B cell (primary cell): ENCODE results near the gene MME. TPM values are rescaled to one million over a fixed set of nuclear protein-coding genes. Genes with fewer than 3 reads are reported as not detected.

Experiments used
- ATAC-seq: fragments of 200-7000 bp; cut with Tn5 transposase; one replicate; pipeline ENCODE4 v1.10.0; 2021; ENCODE audit warnings: low read depth, mild to moderate bottlenecking, moderate number of reproducible peaks, moderate library complexity
- CTCF ChIA-PET: fragments of 350-600 bp; sonication (Branson Sonifier 250); formaldehyde crosslinking; loops from one replicate; lab custom pipeline; 2021; ENCODE audit warnings: antibody characterized with exemption, inconsistent platforms; lab: Charles Lee
- POLR2A ChIA-PET: fragments of 350-600 bp; sonication (Branson Sonifier 250); formaldehyde crosslinking; loops from one replicate; lab custom pipeline; 2021; ENCODE audit warnings: antibody characterized with exemption; lab: Charles Lee
- DNase-seq: peaks from one replicate; pipeline ENCODE4 v3.0.0; 2013
- H2AFZ ChIP-seq: 2 replicates; pipeline ENCODE4 v1.6.1; 2012; ENCODE audit warnings: mild to moderate bottlenecking, low read depth, low read length; ENCODE audit not compliant: insufficient read depth, poor library complexity, severe bottlenecking
- H3K27ac ChIP-seq, 2 donors: 1 replicate in 1 of 2; 2 replicates in 1 of 2; pipeline ENCODE4 v1.5.1; 2012 to 2013; ENCODE audit warnings: low read length in 2 of 2, mild to moderate bottlenecking in 2 of 2, moderate library complexity in 1 of 2
- H3K27me3 ChIP-seq, 4 experiments: fragments of 200-600 bp in 1 of 4; sonication (generic) in 1 of 4; replicated peaks in 1 of 4; 1 replicate in 2 of 4; 2 replicates in 2 of 4; pipeline versions ENCODE4 v1.6.1 to v1.7.0; 2013 to 2016; ENCODE audit warnings: low read length in 3 of 4, mild to moderate bottlenecking in 2 of 4, mixed read lengths in 1 of 4, moderate library complexity in 1 of 4; ENCODE audit not compliant: insufficient read depth in 4 of 4, control insufficient read depth in 3 of 4; ENCODE audit errors: control extremely low read depth in 1 of 4
- H3K36me3 ChIP-seq, 2 experiments: replicated peaks in 1 of 2; 1 replicate in 1 of 2; 2 replicates in 1 of 2; pipeline versions ENCODE4 v1.6.1 to v1.7.1; 2013; ENCODE audit warnings: low read length in 1 of 2; ENCODE audit not compliant: insufficient read depth in 2 of 2, control insufficient read depth in 1 of 2; ENCODE audit errors: control extremely low read depth in 1 of 2, extremely low read depth in 1 of 2
- H3K4me1 ChIP-seq, 2 donors: fragments of 200-600 bp in 1 of 2; sonication (generic) in 1 of 2; 1 replicate in 1 of 2; 2 replicates in 1 of 2; pipeline versions ENCODE4 v1.5.1 to v1.6.1; 2013 to 2017; ENCODE audit warnings: low read length in 2 of 2; ENCODE audit not compliant: control insufficient read depth in 2 of 2, insufficient read depth in 2 of 2
- H3K4me2 ChIP-seq: replicated peaks from 2 replicates; pipeline ENCODE3; 2012; ENCODE audit warnings: mild to moderate bottlenecking, low read depth, low read length; ENCODE audit not compliant: poor library complexity, severe bottlenecking
- H3K4me3 ChIP-seq, 5 experiments: fragments of 200-600 bp in 1 of 5; sonication (generic) in 1 of 5; 1 replicate in 3 of 5; 2 replicates in 2 of 5; pipeline versions ENCODE4 v1.5.1 to v1.7.0; 2011 to 2016; ENCODE audit warnings: low read length in 4 of 5, mild to moderate bottlenecking in 4 of 5, low read depth in 2 of 5, control low read depth in 1 of 5, moderate library complexity in 1 of 5; ENCODE audit not compliant: insufficient read depth in 1 of 5; ENCODE audit errors: control extremely low read depth in 1 of 5, extremely low read depth in 1 of 5
- H3K79me2 ChIP-seq: fragments of 200-600 bp; sonication (generic); one replicate; pipeline ENCODE4 v1.6.0; 2016; ENCODE audit warnings: low read length; ENCODE audit not compliant: control insufficient read depth, insufficient read depth
- H3K9ac ChIP-seq: fragments of 200-600 bp; sonication (generic); 2 replicates; pipeline ENCODE4 v1.6.1; 2017; ENCODE audit warnings: mild to moderate bottlenecking, low read length, moderate library complexity
- H3K9me3 ChIP-seq, 3 donors: one replicate each; pipeline versions ENCODE4 v1.6.1 to v1.7.1; 2013; ENCODE audit warnings: low read length in 2 of 3; ENCODE audit not compliant: control insufficient read depth in 2 of 3, insufficient read depth in 1 of 3; ENCODE audit errors: control extremely low read depth in 1 of 3
- H4K20me1 ChIP-seq: 2 replicates; pipeline ENCODE4 v1.6.0; 2012; ENCODE audit warnings: mild to moderate bottlenecking, low read length; ENCODE audit not compliant: insufficient read depth, control insufficient read depth, poor library complexity, severe bottlenecking
- H3K27ac Mint-ChIP-seq: one replicate; pipeline ENCODE4 v1.8.0; 2021; ENCODE audit warnings: mixed read lengths
- H3K27me3 Mint-ChIP-seq: one replicate; pipeline ENCODE4 v1.8.0; 2021; ENCODE audit warnings: mixed read lengths
- H3K4me1 Mint-ChIP-seq: one replicate; pipeline ENCODE4 v1.8.0; 2021; ENCODE audit warnings: mixed read lengths
- H3K4me3 Mint-ChIP-seq: one replicate; pipeline ENCODE4 v1.8.0; 2021; ENCODE audit warnings: mixed read lengths
- H3K9me3 Mint-ChIP-seq: one replicate; pipeline ENCODE4 v1.8.0; 2022; ENCODE audit warnings: mixed read lengths; ENCODE audit not compliant: insufficient read depth
- EZH2 ChIP-seq: IDR thresholded peaks from 2 replicates; pipeline ENCODE4 v1.6.1; 2012; ENCODE audit warnings: borderline replicate concordance, low read depth, mild to moderate bottlenecking, moderate library complexity, low read length; ENCODE audit not compliant: insufficient read depth, poor library complexity, severe bottlenecking
- WGBS: methylation state at CpG from one replicate; pipeline ENCODE4 v1.1.5; 2013; ENCODE audit warnings: missing lambda C conversion rate; ENCODE audit not compliant: insufficient coverage; 5-methylcytosine and 5-hydroxymethylcytosine counted together
- intact Hi-C: fragments of 100-400 bp; cut with micrococcal nuclease; formaldehyde crosslinking; loops from one replicate; pipeline ENCODE4 v1.10.0; 2022
- polyA plus RNA-seq: library from polyadenylated mRNA; depleted of rRNA; stranded (reverse); fragments of >200 nt; gene quantifications from 2 replicates; pipeline ENCODE4 v1.2.3, GENCODE V29; 2012
- total RNA-seq, 2 donors: library from RNA; stranded (reverse); fragments of 120-200 nt in 1 of 2; gene quantifications; 1 replicate in 1 of 2; 2 replicates in 1 of 2; pipeline versions ENCODE4 v1.2.3 to v1.2.4, GENCODE V29; 2013 to 2022
- TF ChIP-seq, protein P1 (sequence below): fragments of 200-600 bp; IDR thresholded peaks from one replicate; pipeline ENCODE4 v1.8.0; 2022; ENCODE audit warnings: antibody characterized with exemption, mild to moderate bottlenecking

The MME gene
- total and polyA plus RNA-seq, 2 donors (not counting 1 experiment from before 2014, with no cell fraction given): 0.88 to 11.2 TPM

DNA sequence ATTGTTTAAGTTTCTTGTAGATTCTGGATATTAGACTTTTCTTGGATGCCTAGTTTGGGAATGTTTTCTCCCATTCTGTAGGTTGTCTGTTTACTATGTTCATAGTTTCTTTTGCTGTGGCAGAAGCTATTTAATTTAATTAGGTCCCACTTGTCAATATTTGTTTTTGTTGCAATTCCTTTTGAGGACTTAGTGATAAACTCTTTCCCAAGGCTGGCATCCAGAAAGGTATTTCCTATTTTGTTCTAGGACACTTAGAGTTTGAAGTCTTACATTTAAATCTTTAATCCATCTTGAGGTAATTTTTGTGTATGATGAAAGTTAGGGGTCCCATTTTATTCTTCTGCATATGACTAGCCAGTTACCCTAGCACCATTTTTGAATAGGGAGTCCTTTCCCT, 54.9 kb downstream of the MME start:
- no peak overlapping the region for H3K4me3 ChIP-seq
- ChIA-PET CTCF (no interaction called here), POLR2A (no interaction called here)
- no peaks in the 10 kb centered on the region for H3K27me3 Mint-ChIP-seq
- TF ChIP-seq, protein P1, sequence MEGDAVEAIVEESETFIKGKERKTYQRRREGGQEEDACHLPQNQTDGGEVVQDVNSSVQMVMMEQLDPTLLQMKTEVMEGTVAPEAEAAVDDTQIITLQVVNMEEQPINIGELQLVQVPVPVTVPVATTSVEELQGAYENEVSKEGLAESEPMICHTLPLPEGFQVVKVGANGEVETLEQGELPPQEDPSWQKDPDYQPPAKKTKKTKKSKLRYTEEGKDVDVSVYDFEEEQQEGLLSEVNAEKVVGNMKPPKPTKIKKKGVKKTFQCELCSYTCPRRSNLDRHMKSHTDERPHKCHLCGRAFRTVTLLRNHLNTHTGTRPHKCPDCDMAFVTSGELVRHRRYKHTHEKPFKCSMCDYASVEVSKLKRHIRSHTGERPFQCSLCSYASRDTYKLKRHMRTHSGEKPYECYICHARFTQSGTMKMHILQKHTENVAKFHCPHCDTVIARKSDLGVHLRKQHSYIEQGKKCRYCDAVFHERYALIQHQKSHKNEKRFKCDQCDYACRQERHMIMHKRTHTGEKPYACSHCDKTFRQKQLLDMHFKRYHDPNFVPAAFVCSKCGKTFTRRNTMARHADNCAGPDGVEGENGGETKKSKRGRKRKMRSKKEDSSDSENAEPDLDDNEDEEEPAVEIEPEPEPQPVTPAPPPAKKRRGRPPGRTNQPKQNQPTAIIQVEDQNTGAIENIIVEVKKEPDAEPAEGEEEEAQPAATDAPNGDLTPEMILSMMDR: no peak
- no peak for TF ChIP-seq EZH2
- ATAC-seq: no peak
- H4K20me1 ChIP-seq: no peaks in the 10 kb centered on the region
- no peak overlapping the region for H3K4me3 Mint-ChIP-seq
- H3K27me3 ChIP-seq: no peaks in the 10 kb centered on the region
- DNase-seq: no peak
- H3K27ac Mint-ChIP-seq: no peak overlapping the region
- H3K4me1 Mint-ChIP-seq: peaks cover 14% of the 10 kb centered on the region
- H3K9ac ChIP-seq: no peak overlapping the region
- no peak overlapping the region for H2AFZ ChIP-seq
- H3K9me3 ChIP-seq: no peaks in the 10 kb centered on the region
- intact Hi-C loops: no loop called here
- no peaks in the 10 kb centered on the region for H3K79me2 ChIP-seq
- H3K36me3 ChIP-seq: no peaks in the 10 kb centered on the region
- peaks cover 2% of the 10 kb centered on the region for H3K9me3 Mint-ChIP-seq
- peaks cover 9 to 10% of the 10 kb centered on the region in 2 donors for H3K4me1 ChIP-seq
- H3K27ac ChIP-seq: no peak overlapping the region
- H3K4me2 ChIP-seq: no peak overlapping the region

DNA sequence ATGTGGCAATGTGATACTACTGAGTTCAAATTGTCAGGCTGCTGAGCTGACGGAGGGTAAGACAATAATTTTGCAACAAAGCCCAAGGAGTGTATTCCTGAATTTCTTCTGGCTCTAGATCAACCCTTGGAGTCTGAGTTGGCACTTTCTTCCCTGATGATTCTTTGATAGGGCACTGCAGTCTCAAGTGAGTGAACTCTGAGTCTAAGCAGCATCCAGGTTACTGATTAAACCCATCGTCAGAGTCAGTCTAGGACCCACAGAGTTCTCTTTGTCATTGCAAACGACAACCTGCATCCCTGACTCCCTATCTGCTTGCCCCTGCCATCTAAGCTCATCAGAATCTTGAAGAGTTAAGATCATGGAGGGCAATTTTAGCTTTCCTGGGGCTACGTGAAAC, 58.6 kb downstream of the MME start:
- Mint-ChIP-seq H3K27ac (no peak overlapping the region), H3K4me1 (no peaks in the 10 kb centered on the region), H3K4me3 (no peak overlapping the region), H3K9me3 (peaks cover 2% of the 10 kb centered on the region), H3K27me3 (no peaks in the 10 kb centered on the region)
- ChIA-PET CTCF (no interaction called here), POLR2A (no interaction called here)
- H3K36me3 ChIP-seq: no peaks in the 10 kb centered on the region
- no peak overlapping the region for H3K27ac ChIP-seq
- 100% methylated on average over 3 of the region's 4 CpGs for WGBS
- TF ChIP-seq, protein P1: no peak
- TF ChIP-seq EZH2: no peak
- H3K27me3 ChIP-seq: no peaks in the 10 kb centered on the region
- H4K20me1 ChIP-seq: no peaks in the 10 kb centered on the region
- H3K4me3 ChIP-seq: no peak overlapping the region
- H3K9me3 ChIP-seq: no peaks in the 10 kb centered on the region
- DNase-seq (no peak), ATAC-seq (no peak)
- no peak overlapping the region for H3K4me2 ChIP-seq
- H3K9ac ChIP-seq: no peak overlapping the region
- no peak overlapping the region for H2AFZ ChIP-seq
- H3K79me2 ChIP-seq: no peaks in the 10 kb centered on the region
- H3K4me1 ChIP-seq: no peaks in the 10 kb centered on the region
- intact Hi-C loops: no loop called here
